Skeletal muscle satellite cell (primary cell): Measurements from ENCODE around the gene TBX3.
A peak's percentile ranks its signal among the peaks of the same experiment; 100 is the strongest.

ENCODE experiments used
- H3K27me3 ChIP-seq: 2 replicates; pipeline ENCODE4 v1.7.0; 2013; ENCODE audit warnings: low read length; ENCODE audit not compliant: control insufficient read depth, insufficient read depth
- H3K36me3 ChIP-seq: 2 replicates; pipeline ENCODE4 v1.7.0; 2013; ENCODE audit warnings: mild to moderate bottlenecking, control low read depth, low read length; ENCODE audit not compliant: insufficient read depth
- H3K4me1 ChIP-seq: 2 replicates; pipeline ENCODE4 v1.7.0; 2013; ENCODE audit warnings: low read length; ENCODE audit not compliant: control insufficient read depth, insufficient read depth
- H3K4me2 ChIP-seq: 2 replicates; pipeline ENCODE4 v1.7.0; 2013; ENCODE audit warnings: mild to moderate bottlenecking, low read length
- H3K4me3 ChIP-seq: 2 replicates; pipeline ENCODE4 v1.7.0; 2013; ENCODE audit warnings: low read length
- H3K9ac ChIP-seq: 2 replicates; pipeline ENCODE4 v1.7.0; 2013; ENCODE audit warnings: mild to moderate bottlenecking, low read depth, low read length, moderate library complexity
- H3K9me3 ChIP-seq: replicated peaks from 2 replicates; pipeline ENCODE4 v1.7.0; 2013; ENCODE audit warnings: mild to moderate bottlenecking, control low read depth, low read length

TBX3 gene

GRCh38 chr12:114661245-114661644 lies 22.7 kb downstream of the TBX3 start:
- Histone ChIP-seq H3K4me2 (no peak overlapping the region), H3K9me3 (no peaks in the 10 kb centered on the region), H3K36me3 (no peaks in the 10 kb centered on the region), H3K4me3 (no peak overlapping the region), H3K4me1 (peaks cover 60% of the 10 kb centered on the region), H3K27me3 (no peaks in the 10 kb centered on the region), H3K9ac (peak overlapping the region; percentile 59)

DNA sequence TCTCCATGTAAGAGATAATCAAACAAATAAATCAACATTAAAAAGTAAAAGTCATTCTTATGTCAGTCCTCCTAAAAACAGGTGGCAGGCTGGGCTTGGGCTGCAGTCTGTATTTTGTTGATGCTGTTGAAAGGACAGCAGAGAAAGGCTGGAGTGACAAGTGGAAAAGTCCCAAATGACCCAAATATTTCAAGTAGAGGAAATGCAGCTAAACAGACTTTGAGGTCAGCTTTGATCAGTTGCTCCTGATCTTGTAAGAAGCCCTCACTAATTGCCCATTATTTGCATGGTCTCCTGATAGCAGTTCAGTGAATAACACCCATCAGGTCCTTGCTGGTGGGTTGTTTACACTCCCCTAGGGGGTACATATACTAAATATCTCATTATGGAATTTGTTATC lies 24.9 kb downstream of the TBX3 start:
- H3K9me3 ChIP-seq: no peaks in the 10 kb centered on the region
- H3K4me2 ChIP-seq: no peak overlapping the region
- H3K9ac ChIP-seq: no peak overlapping the region
- no peaks in the 10 kb centered on the region for H3K27me3 ChIP-seq
- peaks cover 57% of the 10 kb centered on the region for H3K4me1 ChIP-seq
- no peaks in the 10 kb centered on the region for H3K36me3 ChIP-seq
- H3K4me3 ChIP-seq: no peak overlapping the region

DNA sequence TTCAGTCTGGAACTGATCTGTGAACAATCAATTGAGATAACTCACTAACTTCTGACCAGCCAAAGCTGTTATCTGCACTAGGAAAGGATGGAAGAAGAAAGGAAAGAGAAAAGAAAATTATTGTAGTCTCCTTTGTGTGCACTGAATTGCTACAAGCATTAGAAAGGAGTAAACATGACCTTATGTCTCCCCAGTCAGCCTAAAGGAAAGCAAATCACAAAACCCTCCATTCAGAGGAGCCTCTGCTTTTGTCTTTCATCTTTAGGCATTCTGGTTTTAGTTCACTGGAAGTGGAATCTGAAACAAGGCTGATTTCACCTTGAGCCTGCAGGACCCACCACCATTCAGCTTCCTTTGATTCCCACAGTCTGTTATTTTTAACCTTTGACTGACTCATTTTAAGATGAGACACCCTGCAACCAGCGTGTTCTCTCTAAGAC lies 26.0 kb downstream of the TBX3 start:
- H3K36me3 ChIP-seq: no peaks in the 10 kb centered on the region
- no peaks in the 10 kb centered on the region for H3K9me3 ChIP-seq
- H3K9ac ChIP-seq: peak overlapping the region; percentile 81
- no peak overlapping the region for H3K4me3 ChIP-seq
- H3K4me1 ChIP-seq: peaks cover 55% of the 10 kb centered on the region
- no peaks in the 10 kb centered on the region for H3K27me3 ChIP-seq
- H3K4me2 ChIP-seq: no peak overlapping the region

- no peak overlapping the region for H3K4me2 ChIP-seq
- H3K9ac ChIP-seq: peak overlapping the region; percentile 81
- no peaks in the 10 kb centered on the region for H3K36me3 ChIP-seq
- no peaks in the 10 kb centered on the region for H3K9me3 ChIP-seq
- H3K4me3 ChIP-seq: no peak overlapping the region
- no peaks in the 10 kb centered on the region for H3K27me3 ChIP-seq
- peaks cover 51% of the 10 kb centered on the region for H3K4me1 ChIP-seq
These were observed 26.4 kb downstream of the TBX3 start for GRCh38 chr12:114657597-114657920.

DNA sequence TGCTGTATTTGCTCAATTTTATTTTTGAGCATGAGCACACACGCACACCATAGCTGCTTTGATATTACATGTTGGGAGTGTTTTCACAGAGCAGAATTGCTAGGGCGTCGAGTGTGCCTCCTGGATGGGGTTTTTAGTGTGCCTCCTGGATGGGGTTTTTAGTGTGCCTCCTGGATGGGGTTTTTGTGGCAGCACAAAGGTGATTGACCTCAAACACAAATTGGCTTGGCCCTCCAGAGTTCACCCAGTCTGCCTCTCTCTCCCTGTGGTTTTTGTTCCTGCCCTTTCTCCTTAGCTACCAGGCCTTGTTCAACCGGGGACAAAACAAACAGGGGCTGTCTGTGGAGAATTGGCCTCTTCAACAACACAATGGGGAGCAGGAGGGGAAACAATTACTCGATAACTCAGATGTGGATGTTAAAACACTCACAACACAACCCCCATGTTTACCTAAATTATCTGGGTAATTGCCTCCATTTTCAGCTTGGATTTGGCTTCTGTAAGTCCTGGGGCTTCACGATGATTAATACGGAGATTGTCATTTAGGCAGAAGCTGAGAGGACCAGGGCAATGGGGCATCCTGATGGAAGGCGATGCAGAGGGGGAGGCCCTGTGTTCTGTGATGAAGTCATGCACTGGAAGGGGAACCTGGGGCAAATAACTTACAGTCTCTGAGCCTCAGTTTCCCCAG lies 26.9 kb downstream of the TBX3 start:
- Histone ChIP-seq H3K27me3 (no peaks in the 10 kb centered on the region), H3K36me3 (no peaks in the 10 kb centered on the region)

DNA sequence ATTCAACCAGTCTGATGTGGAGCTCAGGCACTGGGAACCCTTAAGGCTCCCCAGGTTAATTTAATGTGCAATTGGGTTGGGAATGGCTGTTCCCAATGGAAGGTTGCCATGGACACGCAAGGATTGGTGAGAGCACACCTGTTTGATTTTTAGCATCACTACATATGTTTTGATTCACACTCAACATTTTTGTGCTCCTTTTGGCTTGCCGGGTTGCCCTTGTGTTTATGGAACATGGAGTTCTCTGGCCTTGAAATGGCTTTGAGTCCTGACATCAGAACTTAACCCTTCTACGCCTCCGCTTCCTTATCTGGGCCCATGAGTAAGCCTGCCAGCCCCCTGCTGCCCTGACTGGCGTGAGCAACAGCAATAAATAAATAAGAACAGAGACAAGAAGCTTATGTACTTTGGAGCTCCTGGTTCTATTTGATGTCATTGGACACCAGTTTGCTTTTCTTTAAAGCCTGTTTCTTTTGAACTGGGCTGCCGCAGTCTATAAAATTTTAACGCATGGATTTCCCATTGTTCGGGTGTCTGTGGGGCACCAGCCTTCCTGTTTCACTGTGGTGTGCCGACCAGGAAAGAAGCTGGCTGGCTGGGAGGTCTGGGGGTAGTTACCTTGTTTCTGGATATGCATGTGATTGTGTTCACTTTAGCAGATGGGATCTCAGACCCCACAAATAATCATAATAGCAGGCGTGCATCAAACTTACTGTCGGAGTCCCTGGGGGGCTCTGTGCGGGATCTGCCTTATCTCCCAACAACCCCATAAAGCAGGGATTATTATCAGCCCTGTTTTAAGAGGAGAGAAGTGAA lies 27.8 kb downstream of the TBX3 start:
- Histone ChIP-seq H3K36me3 (no peaks in the 10 kb centered on the region), H3K4me2 (peak overlapping the region; percentile 41), H3K4me1 (peaks cover 38% of the 10 kb centered on the region), H3K9ac (peak overlapping the region; percentile 81), H3K27me3 (no peaks in the 10 kb centered on the region), H3K9me3 (no peaks in the 10 kb centered on the region), H3K4me3 (no peak overlapping the region)

More for the DNA sequence above, 26.9 kb downstream of the TBX3 start:
- Histone ChIP-seq H3K4me3 (no peak overlapping the region), H3K4me2 (peak overlapping the region; percentile 41), H3K9me3 (no peaks in the 10 kb centered on the region), H3K9ac (peak overlapping the region; percentile 81), H3K4me1 (peaks cover 47% of the 10 kb centered on the region)

DNA sequence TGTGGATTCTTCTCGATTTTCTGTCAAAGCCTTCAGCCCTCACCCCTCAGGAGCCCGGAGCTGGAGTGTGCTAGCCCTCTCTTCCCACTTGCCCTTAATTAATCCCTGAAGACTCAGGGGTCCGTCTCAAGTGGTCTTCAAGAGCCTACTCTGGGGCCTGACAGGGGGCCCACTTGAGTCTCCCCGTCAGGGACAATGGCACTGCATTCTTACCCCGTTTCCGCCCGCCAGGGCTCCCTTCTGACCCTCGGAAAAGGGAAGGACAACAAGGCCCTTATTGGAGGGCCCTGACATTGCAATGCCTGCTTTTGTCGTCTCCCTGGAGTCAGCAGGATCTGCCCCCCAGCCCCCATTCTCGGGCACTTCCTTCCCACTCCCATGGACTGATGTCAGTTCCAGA lies 34.4 kb downstream of the TBX3 start:
- no peak overlapping the region for H3K4me3 ChIP-seq
- H3K27me3 ChIP-seq: no peaks in the 10 kb centered on the region
- no peaks in the 10 kb centered on the region for H3K36me3 ChIP-seq
- no peak overlapping the region for H3K4me2 ChIP-seq
- no peaks in the 10 kb centered on the region for H3K9me3 ChIP-seq
- no peak overlapping the region for H3K9ac ChIP-seq
- no peaks in the 10 kb centered on the region for H3K4me1 ChIP-seq

DNA sequence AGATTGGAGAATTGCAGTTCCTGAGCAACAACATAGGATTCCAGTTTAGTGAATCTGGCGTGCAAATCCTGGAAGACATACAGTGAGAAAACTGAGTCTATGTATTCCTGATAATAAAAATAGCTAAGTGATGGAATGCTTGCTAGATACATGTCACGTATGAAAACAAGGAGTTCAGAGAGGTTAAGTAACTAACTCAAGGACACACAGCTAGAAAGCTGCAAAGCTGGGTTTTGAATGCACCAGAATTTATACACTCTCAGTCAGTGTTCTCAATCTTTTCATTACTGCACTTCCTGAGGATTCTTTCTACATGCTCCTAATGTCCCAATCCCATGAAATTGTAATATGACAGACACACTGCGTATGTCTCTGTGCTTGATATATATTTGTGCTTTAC lies 35.3 kb downstream of the TBX3 start:
- Histone ChIP-seq H3K4me3 (no peak overlapping the region), H3K4me2 (no peak overlapping the region), H3K27me3 (no peaks in the 10 kb centered on the region), H3K9me3 (no peaks in the 10 kb centered on the region), H3K36me3 (no peaks in the 10 kb centered on the region), H3K9ac (no peak overlapping the region), H3K4me1 (no peaks in the 10 kb centered on the region)

GRCh38 chr12:114638790-114639435 lies 45.1 kb downstream of the TBX3 start:
- Histone ChIP-seq H3K36me3 (no peaks in the 10 kb centered on the region), H3K9ac (no peak overlapping the region), H3K9me3 (no peaks in the 10 kb centered on the region), H3K4me2 (no peak overlapping the region), H3K4me1 (peaks cover 5% of the 10 kb centered on the region), H3K4me3 (no peak overlapping the region), H3K27me3 (no peaks in the 10 kb centered on the region)

DNA sequence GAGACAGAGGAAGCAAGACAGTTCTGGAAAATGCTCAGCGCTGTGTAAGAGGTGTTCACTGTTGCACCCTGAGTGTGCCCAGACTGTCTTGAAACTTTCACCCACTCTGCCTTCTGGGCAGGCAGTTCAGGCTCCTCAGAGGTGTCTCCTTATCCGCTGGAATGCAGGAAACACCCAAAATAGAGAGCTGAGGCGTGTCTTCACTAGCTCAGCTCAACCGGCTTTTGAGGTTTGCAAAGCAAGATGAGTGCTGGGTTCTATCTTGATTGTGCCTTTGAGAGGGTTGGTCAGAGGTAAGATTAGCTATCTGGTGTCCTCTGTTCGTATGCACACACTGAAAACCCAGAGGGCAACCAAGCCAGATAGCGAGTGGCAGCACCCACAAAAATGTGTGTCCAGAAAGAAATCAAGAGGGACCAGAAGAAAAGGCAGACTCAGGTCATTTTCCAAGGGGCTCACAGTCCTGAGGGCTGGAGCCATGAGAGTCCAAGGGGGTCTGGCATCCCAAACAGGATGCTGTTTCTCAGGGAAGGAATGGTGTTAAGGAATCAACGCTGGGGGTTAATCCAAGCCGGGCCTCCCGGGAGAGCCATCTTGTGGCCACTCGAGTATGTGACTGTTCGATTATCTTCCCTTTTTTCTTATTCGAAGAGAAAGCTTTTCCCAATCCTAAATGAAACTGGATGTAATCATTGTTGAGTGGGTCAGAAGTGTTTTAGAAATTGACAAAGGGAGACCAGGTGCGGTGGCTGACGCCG lies 47.1 kb downstream of the TBX3 start:
- no peak overlapping the region for H3K4me2 ChIP-seq
- no peaks in the 10 kb centered on the region for H3K27me3 ChIP-seq
- H3K9ac ChIP-seq: no peak overlapping the region
- H3K4me1 ChIP-seq: peaks cover 5% of the 10 kb centered on the region
- H3K9me3 ChIP-seq: no peaks in the 10 kb centered on the region
- H3K4me3 ChIP-seq: no peak overlapping the region
- no peaks in the 10 kb centered on the region for H3K36me3 ChIP-seq

GRCh38 chr12:114631242-114631641 lies 52.7 kb downstream of the TBX3 start:
- Histone ChIP-seq H3K27me3 (peaks cover 4% of the 10 kb centered on the region), H3K9me3 (no peaks in the 10 kb centered on the region), H3K4me3 (no peak overlapping the region), H3K4me1 (peaks cover 2% of the 10 kb centered on the region), H3K4me2 (no peak overlapping the region), H3K9ac (no peak overlapping the region), H3K36me3 (no peaks in the 10 kb centered on the region)
